Measurements from ENCODE around the gene MINK1. TPM values are rescaled to one million over a fixed set of nuclear protein-coding genes. Genes with fewer than 3 reads are reported as not detected.

MINK1 gene
- total and polyA plus RNA-seq, 9 donors = 11.8 to 39.3 (median 29.1) TPM

DNA sequence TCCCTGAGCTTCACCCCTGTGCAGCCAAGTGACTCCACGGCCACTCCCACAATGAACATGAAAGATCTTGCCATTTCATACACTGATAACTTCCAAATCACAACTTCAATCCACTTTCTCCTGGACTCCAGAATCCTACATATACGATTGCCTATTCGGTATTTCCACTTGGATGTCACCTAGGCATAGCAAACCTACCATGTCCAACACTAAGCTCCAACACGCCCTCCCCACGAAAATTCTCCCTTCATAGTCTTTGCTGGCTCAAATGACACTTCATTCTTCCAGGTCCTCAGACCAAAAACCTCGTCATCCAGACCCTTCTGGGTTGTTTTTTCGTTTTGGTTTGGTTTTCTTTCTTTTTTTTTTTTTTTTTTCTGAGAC lies 42.4 kb upstream of the MINK1 start:
- no peaks in the 10 kb centered on the region for H3K9me3 ChIP-seq (replicated peaks; ENCODE audit: control insufficient read depth, low read depth, low read length)
- H3K36me3 ChIP-seq (ENCODE audit: control insufficient read depth, insufficient read depth, low read length) = no peaks in the 10 kb centered on the region
- 71% methylated on average over 2 of the region's 7 CpGs for WGBS (ENCODE audit: insufficient coverage)
- peak overlapping the region; percentile 93 for H3K27ac ChIP-seq (ENCODE audit: low read length)
- peak overlapping the region; percentile 72 for H3K4me3 ChIP-seq (ENCODE audit: low read length)
- no peak for DNase-seq
- H3K4me1 ChIP-seq (ENCODE audit: control insufficient read depth, insufficient read depth, low read length) = peaks cover 30% of the 10 kb centered on the region
- H3K27me3 ChIP-seq (ENCODE audit: control insufficient read depth, insufficient read depth, low read length) = peaks cover 24% of the 10 kb centered on the region

DNA sequence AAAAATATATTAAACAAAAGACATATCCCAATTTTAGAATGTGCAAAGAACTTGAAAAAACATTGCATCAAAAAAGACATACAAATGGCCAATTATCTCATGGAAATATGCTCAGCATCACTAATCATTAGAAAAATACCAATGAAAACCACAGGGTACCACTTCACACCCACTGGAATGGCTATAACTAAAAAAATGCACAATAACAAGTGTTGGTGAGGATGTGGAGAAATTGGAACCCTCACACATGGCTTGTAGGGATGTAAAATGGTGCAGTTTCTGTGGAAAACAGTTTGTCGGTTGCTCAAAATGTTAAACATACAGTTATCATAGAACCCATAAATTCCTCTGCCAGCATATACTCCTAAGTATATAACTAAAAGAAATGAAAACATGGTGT lies 38.0 kb upstream of the MINK1 start:
- Histone ChIP-seq H3K9me3 (replicated peaks; ENCODE audit: control insufficient read depth, low read depth, low read length) (no peaks in the 10 kb centered on the region), H3K27ac (ENCODE audit: low read length) (no peak overlapping the region)
- no CpG with 5 or more reads among the region's 1 CpG for WGBS (ENCODE audit: insufficient coverage)

GRCh38 chr17:4796552-4796920 lies 36.6 kb upstream of the MINK1 start:
- H3K9me3 ChIP-seq (replicated peaks; ENCODE audit: control insufficient read depth, low read depth, low read length) = no peaks in the 10 kb centered on the region
- H3K27me3 ChIP-seq (ENCODE audit: control insufficient read depth, insufficient read depth, low read length) = no peaks in the 10 kb centered on the region
- peak overlapping the region; percentile 78 for H3K27ac ChIP-seq (ENCODE audit: low read length)
- peaks cover 12% of the 10 kb centered on the region for H3K4me1 ChIP-seq (ENCODE audit: control insufficient read depth, insufficient read depth, low read length)
- peak; percentile 40 for DNase-seq
- peaks cover 27% of the 10 kb centered on the region for H3K36me3 ChIP-seq (ENCODE audit: control insufficient read depth, insufficient read depth, low read length)
- 14% methylated on average over 1 of the region's 7 CpGs for WGBS (ENCODE audit: insufficient coverage)
- H3K4me3 ChIP-seq (ENCODE audit: low read length) = peak overlapping the region; percentile 73

More for the DNA sequence above, 38.0 kb upstream of the MINK1 start:
- H3K36me3 ChIP-seq (ENCODE audit: control insufficient read depth, insufficient read depth, low read length) = peaks cover 22% of the 10 kb centered on the region
- H3K4me3 ChIP-seq (ENCODE audit: low read length) = no peak overlapping the region
- no peaks in the 10 kb centered on the region for H3K27me3 ChIP-seq (ENCODE audit: control insufficient read depth, insufficient read depth, low read length)
- no peak for DNase-seq
- peaks cover 17% of the 10 kb centered on the region for H3K4me1 ChIP-seq (ENCODE audit: control insufficient read depth, insufficient read depth, low read length)

GRCh38 chr17:4800462-4801196 lies 32.5 kb upstream of the MINK1 start:
- H3K4me3 ChIP-seq (ENCODE audit: low read length) = no peak overlapping the region
- no peak for DNase-seq
- no peak overlapping the region for H3K27ac ChIP-seq (ENCODE audit: low read length)
- peaks cover 9% of the 10 kb centered on the region for H3K4me1 ChIP-seq (ENCODE audit: control insufficient read depth, insufficient read depth, low read length)
- H3K9me3 ChIP-seq (replicated peaks; ENCODE audit: control insufficient read depth, low read depth, low read length) = no peaks in the 10 kb centered on the region
- WGBS (ENCODE audit: insufficient coverage) = 71% methylated on average over 8 of the region's 10 CpGs
- H3K36me3 ChIP-seq (ENCODE audit: control insufficient read depth, insufficient read depth, low read length) = peaks cover 27% of the 10 kb centered on the region
- no peaks in the 10 kb centered on the region for H3K27me3 ChIP-seq (ENCODE audit: control insufficient read depth, insufficient read depth, low read length)

GRCh38 chr17:4802228-4802627 lies 30.9 kb upstream of the MINK1 start, which contains the start of gene C17orf114:
TSS of gene C17orf114 (minus strand) at chr17:4802328.
- H3K9me3 ChIP-seq (replicated peaks; ENCODE audit: control insufficient read depth, low read depth, low read length) = no peaks in the 10 kb centered on the region
- DNase-seq = no peak
- no peak within 1 kb of the TSS for H3K4me3 ChIP-seq (ENCODE audit: low read length)
- peaks cover 1% of the 10 kb centered on the region for H3K4me1 ChIP-seq (ENCODE audit: control insufficient read depth, insufficient read depth, low read length)
- WGBS (ENCODE audit: insufficient coverage) = 83% methylated on average over 2 of the region's 9 CpGs
- no peaks in the 10 kb centered on the region for H3K27me3 ChIP-seq (ENCODE audit: control insufficient read depth, insufficient read depth, low read length)
- H3K27ac ChIP-seq (ENCODE audit: low read length) = no peak within 1 kb of the TSS
- H3K36me3 ChIP-seq (ENCODE audit: control insufficient read depth, insufficient read depth, low read length) = peaks cover 27% of the 10 kb centered on the region

DNA sequence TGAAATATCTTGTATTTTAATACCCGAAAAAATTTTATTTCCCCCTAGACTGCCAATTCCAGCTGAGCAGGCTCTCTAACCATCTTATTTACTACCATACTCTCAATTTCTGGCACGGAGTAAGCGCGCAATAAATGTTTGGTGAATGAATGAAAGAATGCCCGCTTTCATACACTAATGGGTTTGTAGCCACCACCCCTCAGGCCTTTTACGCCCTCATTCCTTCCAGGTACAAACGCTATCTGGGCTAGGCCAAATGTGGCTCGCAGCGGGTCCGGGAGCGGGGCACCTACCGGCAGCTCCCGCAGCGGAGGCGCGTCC lies 26.7 kb upstream of the MINK1 start:
- H3K36me3 ChIP-seq (ENCODE audit: control insufficient read depth, insufficient read depth, low read length) = peaks cover 23% of the 10 kb centered on the region
- WGBS (ENCODE audit: insufficient coverage) = 0% methylated on average over 11 of the region's 16 CpGs
- H3K9me3 ChIP-seq (replicated peaks; ENCODE audit: control insufficient read depth, low read depth, low read length) = no peaks in the 10 kb centered on the region
- H3K27ac ChIP-seq (ENCODE audit: low read length) = no peak overlapping the region
- peak overlapping the region; percentile 32 for H3K4me3 ChIP-seq (ENCODE audit: low read length)
- peaks cover 14% of the 10 kb centered on the region for H3K4me1 ChIP-seq (ENCODE audit: control insufficient read depth, insufficient read depth, low read length)
- DNase-seq = peak; percentile 22
- H3K27me3 ChIP-seq (ENCODE audit: control insufficient read depth, insufficient read depth, low read length) = no peaks in the 10 kb centered on the region

GRCh38 chr17:4806777-4807604 lies 26.1 kb upstream of the MINK1 start, which contains the start of gene PLD2:
TSS of gene PLD2 (plus strand) at chr17:4807152. CDS start at chr17:4807773, 621 bp downstream.
- peaks cover 26% of the 10 kb centered on the region for H3K36me3 ChIP-seq (ENCODE audit: control insufficient read depth, insufficient read depth, low read length)
- H3K4me3 ChIP-seq (ENCODE audit: low read length) = peak within 1 kb of the TSS; percentile 64
- peaks cover 14% of the 10 kb centered on the region for H3K4me1 ChIP-seq (ENCODE audit: control insufficient read depth, insufficient read depth, low read length)
- no peaks in the 10 kb centered on the region for H3K9me3 ChIP-seq (replicated peaks; ENCODE audit: control insufficient read depth, low read depth, low read length)
- peak; percentile 95 for DNase-seq
- WGBS (ENCODE audit: insufficient coverage) = under 1% methylated on average over 81 of the region's 106 CpGs
- H3K27me3 ChIP-seq (ENCODE audit: control insufficient read depth, insufficient read depth, low read length) = no peaks in the 10 kb centered on the region
- peak within 1 kb of the TSS; percentile 24 for H3K27ac ChIP-seq (ENCODE audit: low read length)

DNA sequence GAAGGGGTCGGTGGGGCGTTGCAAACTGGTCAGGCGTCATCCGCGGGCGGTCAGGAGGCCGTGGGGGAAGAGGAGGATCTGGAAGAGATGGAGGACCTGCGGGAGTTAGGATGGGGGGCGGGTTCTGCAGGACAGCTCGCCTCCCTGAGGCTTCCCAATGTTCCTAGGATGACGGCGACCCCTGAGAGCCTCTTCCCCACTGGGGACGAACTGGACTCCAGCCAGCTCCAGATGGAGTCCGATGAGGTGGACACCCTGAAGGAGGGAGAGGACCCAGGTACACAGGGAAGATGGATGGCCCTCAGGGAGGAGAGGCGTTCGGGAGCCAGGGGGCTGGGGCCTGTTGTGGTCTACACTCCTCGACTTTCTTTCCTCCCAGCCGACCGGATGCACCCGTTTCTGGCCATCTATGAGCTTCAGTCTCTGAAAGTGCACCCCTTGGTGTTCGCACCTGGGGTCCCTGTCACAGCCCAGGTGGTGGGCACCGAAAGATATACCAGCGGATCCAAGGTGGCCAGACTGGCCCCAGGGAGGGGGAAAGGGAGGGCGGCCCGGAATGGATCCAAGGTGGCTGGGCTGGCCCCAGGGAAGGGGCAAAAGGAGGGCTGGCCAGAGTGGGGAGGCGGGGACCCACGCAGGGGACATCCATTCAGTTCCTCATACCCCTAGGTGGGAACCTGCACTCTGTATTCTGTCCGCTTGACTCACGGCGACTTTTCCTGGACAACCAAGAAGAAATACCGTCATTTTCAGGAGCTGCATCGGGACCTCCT lies 25.3 kb upstream of the MINK1 start:
- peak; percentile 44 for DNase-seq
- peak overlapping the region; percentile 64 for H3K4me3 ChIP-seq (ENCODE audit: low read length)
- no peaks in the 10 kb centered on the region for H3K9me3 ChIP-seq (replicated peaks; ENCODE audit: control insufficient read depth, low read depth, low read length)
- no peaks in the 10 kb centered on the region for H3K27me3 ChIP-seq (ENCODE audit: control insufficient read depth, insufficient read depth, low read length)
- 28% methylated on average over 14 of the region's 32 CpGs for WGBS (ENCODE audit: insufficient coverage)
- peaks cover 14% of the 10 kb centered on the region for H3K4me1 ChIP-seq (ENCODE audit: control insufficient read depth, insufficient read depth, low read length)
- peaks cover 26% of the 10 kb centered on the region for H3K36me3 ChIP-seq (ENCODE audit: control insufficient read depth, insufficient read depth, low read length)
- H3K27ac ChIP-seq (ENCODE audit: low read length) = peak overlapping the region; percentile 24

DNA sequence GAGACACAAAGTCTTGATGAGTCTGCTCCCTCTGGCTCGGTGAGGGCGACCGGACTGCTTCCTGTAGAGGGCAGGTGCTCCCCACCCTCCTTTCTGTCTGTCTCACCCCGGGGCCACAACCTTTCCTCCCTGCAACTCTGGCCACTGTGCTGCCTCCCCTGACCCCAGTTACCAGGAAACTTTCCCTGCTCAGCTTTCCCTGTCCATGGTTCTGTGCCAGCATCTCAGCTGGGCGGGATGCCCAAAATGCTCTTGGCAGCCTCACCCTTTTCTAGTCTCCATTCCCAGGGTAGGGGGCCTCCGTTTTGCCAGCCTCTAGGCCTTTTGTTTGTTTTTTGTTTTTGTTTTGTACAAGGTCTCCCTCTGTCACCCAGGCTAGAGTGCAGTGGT lies 24.8 kb upstream of the MINK1 start:
- DNase-seq = peak; percentile 69
- Histone ChIP-seq H3K9me3 (replicated peaks; ENCODE audit: control insufficient read depth, low read depth, low read length) (no peaks in the 10 kb centered on the region), H3K27me3 (ENCODE audit: control insufficient read depth, insufficient read depth, low read length) (no peaks in the 10 kb centered on the region), H3K4me3 (ENCODE audit: low read length) (no peak overlapping the region), H3K27ac (ENCODE audit: low read length) (no peak overlapping the region), H3K4me1 (ENCODE audit: control insufficient read depth, insufficient read depth, low read length) (peaks cover 14% of the 10 kb centered on the region), H3K36me3 (ENCODE audit: control insufficient read depth, insufficient read depth, low read length) (peaks cover 26% of the 10 kb centered on the region)
- 63% methylated on average over 5 of the region's 6 CpGs for WGBS (ENCODE audit: insufficient coverage)

Measured in muscle of leg (tissue), 11 donors.